Measurements from ENCODE around the gene TSSK3. TPM values are rescaled to one million over a fixed set of nuclear protein-coding genes. Genes with fewer than 3 reads are reported as not detected.

Gene TSSK3
- total and polyA plus RNA-seq, 2 donors (not counting 1 experiment from before 2014, with no cell fraction given) = 1.8 to 11.6 TPM

DNA sequence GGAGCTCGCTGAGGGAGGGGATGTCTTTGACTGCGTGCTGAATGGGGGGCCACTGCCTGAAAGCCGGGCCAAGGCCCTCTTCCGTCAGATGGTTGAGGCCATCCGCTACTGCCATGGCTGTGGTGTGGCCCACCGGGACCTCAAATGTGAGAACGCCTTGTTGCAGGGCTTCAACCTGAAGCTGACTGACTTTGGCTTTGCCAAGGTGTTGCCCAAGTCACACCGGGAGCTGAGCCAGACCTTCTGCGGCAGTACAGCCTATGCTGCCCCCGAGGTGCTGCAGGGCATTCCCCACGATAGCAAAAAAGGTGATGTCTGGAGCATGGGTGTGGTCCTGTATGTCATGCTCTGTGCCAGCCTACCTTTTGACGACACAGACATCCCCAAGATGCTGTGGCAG lies 1.4 kb downstream of the TSSK3 start:
- ChIA-PET POLR2A (interaction anchor here (0.6 kb wide), 2 partner anchors 20 to 41 kb away, joined by 4 read pairs; no protein-coding TSS in a partner anchor), CTCF (interaction anchor here (0.9 to 1.7 kb wide), 4 partner anchors 9 to 123 kb away, joined by 3 to 4 read pairs (median 4); no protein-coding TSS in a partner anchor)
- peaks cover 22 to 35% of the 10 kb centered on the region in 2 donors for H3K4me1 ChIP-seq (ENCODE audit: control insufficient read depth in 2 of 2, insufficient read depth in 2 of 2, low read length in 2 of 2)
- H3K27me3 ChIP-seq (replicated peaks in 1 of 4; ENCODE audit: control extremely low read depth in 1 of 4, control insufficient read depth in 3 of 4, insufficient read depth in 4 of 4, low read length in 3 of 4) = no peaks in the 10 kb centered on the region
- peaks cover 2 to 31% of the 10 kb centered on the region in 2 experiments for H3K36me3 ChIP-seq (replicated peaks in 1 of 2; ENCODE audit: control extremely low read depth in 1 of 2, control insufficient read depth in 1 of 2, extremely low read depth in 1 of 2, insufficient read depth in 2 of 2, low read length in 1 of 2)
- no peaks in the 10 kb centered on the region for H3K79me2 ChIP-seq (ENCODE audit: control insufficient read depth, insufficient read depth, low read length)
- Mint-ChIP-seq H3K4me3 (no peak overlapping the region), H3K27me3 (no peaks in the 10 kb centered on the region), H3K9me3 (ENCODE audit: insufficient read depth) (no peaks in the 10 kb centered on the region), H3K4me1 (peaks cover 28% of the 10 kb centered on the region), H3K27ac (no peak overlapping the region)
- intact Hi-C loops (cut with micrococcal nuclease) = no loop called here
- no peaks in the 10 kb centered on the region for H3K9me3 ChIP-seq (ENCODE audit: control extremely low read depth in 1 of 3, control insufficient read depth in 2 of 3, insufficient read depth in 1 of 3, low read length in 2 of 3)
- no peak overlapping the region for H3K9ac ChIP-seq (ENCODE audit: low read length)
- no peak overlapping the region for H3K4me3 ChIP-seq (ENCODE audit: control extremely low read depth in 1 of 5, extremely low read depth in 1 of 5, insufficient read depth in 1 of 5, low read depth in 2 of 5, low read length in 4 of 5)
- ATAC-seq (ENCODE audit: low read depth) (no peak), DNase-seq (no peak)
- no peak for TF ChIP-seq EZH2 (IDR thresholded peaks at IDR 0.05; ENCODE audit: borderline replicate concordance, insufficient read depth, low read depth, low read length, poor library complexity, severe bottlenecking)
- no peak overlapping the region for H2AFZ ChIP-seq (ENCODE audit: insufficient read depth, low read depth, low read length, poor library complexity, severe bottlenecking)
- H4K20me1 ChIP-seq (ENCODE audit: control insufficient read depth, insufficient read depth, low read length, poor library complexity, severe bottlenecking) = no peaks in the 10 kb centered on the region
- 95% methylated on average over 12 of the region's 12 CpGs for WGBS (ENCODE audit: insufficient coverage)
- H3K4me2 ChIP-seq (replicated peaks; ENCODE audit: low read depth, low read length, poor library complexity, severe bottlenecking) = no peak overlapping the region
- no peak overlapping the region for H3K27ac ChIP-seq (ENCODE audit: low read length in 2 of 2)

DNA sequence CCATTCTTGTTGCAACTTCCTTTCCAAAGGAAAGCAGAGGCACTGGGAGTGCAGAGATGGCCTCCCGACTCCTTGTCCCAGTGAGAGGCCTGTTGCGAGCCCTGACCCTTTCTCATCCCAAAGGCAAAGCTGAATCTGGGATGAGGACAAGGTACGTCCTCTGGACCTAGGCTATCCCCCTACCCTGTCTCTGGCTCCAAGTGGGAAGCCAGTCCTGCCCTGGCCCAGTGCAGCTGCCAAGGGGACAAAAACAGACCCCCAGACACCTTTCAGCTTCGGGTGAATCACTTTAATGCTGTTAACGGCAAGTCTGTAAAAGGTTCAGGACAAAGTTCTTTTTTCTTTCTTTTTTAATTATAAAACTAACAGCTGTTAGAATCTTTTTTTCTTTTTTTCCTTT lies 2.5 kb downstream of the TSSK3 start:
- no peaks in the 10 kb centered on the region for H4K20me1 ChIP-seq (ENCODE audit: control insufficient read depth, insufficient read depth, low read length, poor library complexity, severe bottlenecking)
- ATAC-seq (ENCODE audit: low read depth) (no peak), DNase-seq (no peak)
- Mint-ChIP-seq H3K9me3 (ENCODE audit: insufficient read depth) (no peaks in the 10 kb centered on the region), H3K4me1 (peaks cover 21% of the 10 kb centered on the region), H3K27me3 (no peaks in the 10 kb centered on the region), H3K4me3 (no peak overlapping the region), H3K27ac (no peak overlapping the region)
- ChIA-PET POLR2A (interaction anchor here (1.3 kb wide), 1 partner anchor 29 kb away, joined by 3 read pairs; the partner anchor contains the start of gene MARCKSL1), CTCF (interaction anchor here (0.8 to 1.7 kb wide), 6 partner anchors 10 to 149 kb away, joined by 3 to 4 read pairs (median 3); partner anchors contain the start of gene MARCKSL1)
- no peaks in the 10 kb centered on the region for H3K9me3 ChIP-seq (ENCODE audit: control extremely low read depth in 1 of 3, control insufficient read depth in 2 of 3, insufficient read depth in 1 of 3, low read length in 2 of 3)
- no peak for TF ChIP-seq EZH2 (IDR thresholded peaks at IDR 0.05; ENCODE audit: borderline replicate concordance, insufficient read depth, low read depth, low read length, poor library complexity, severe bottlenecking)
- TF ChIP-seq, protein P1, sequence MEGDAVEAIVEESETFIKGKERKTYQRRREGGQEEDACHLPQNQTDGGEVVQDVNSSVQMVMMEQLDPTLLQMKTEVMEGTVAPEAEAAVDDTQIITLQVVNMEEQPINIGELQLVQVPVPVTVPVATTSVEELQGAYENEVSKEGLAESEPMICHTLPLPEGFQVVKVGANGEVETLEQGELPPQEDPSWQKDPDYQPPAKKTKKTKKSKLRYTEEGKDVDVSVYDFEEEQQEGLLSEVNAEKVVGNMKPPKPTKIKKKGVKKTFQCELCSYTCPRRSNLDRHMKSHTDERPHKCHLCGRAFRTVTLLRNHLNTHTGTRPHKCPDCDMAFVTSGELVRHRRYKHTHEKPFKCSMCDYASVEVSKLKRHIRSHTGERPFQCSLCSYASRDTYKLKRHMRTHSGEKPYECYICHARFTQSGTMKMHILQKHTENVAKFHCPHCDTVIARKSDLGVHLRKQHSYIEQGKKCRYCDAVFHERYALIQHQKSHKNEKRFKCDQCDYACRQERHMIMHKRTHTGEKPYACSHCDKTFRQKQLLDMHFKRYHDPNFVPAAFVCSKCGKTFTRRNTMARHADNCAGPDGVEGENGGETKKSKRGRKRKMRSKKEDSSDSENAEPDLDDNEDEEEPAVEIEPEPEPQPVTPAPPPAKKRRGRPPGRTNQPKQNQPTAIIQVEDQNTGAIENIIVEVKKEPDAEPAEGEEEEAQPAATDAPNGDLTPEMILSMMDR (IDR thresholded peaks at IDR 0.05) = no peak
- no peak overlapping the region for H2AFZ ChIP-seq (ENCODE audit: insufficient read depth, low read depth, low read length, poor library complexity, severe bottlenecking)
- peaks cover 15 to 27% of the 10 kb centered on the region in 2 donors for H3K4me1 ChIP-seq (ENCODE audit: control insufficient read depth in 2 of 2, insufficient read depth in 2 of 2, low read length in 2 of 2)
- no peaks in the 10 kb centered on the region for H3K27me3 ChIP-seq (replicated peaks in 1 of 4; ENCODE audit: control extremely low read depth in 1 of 4, control insufficient read depth in 3 of 4, insufficient read depth in 4 of 4, low read length in 3 of 4)
- peaks cover 2 to 40% of the 10 kb centered on the region in 2 experiments for H3K36me3 ChIP-seq (replicated peaks in 1 of 2; ENCODE audit: control extremely low read depth in 1 of 2, control insufficient read depth in 1 of 2, extremely low read depth in 1 of 2, insufficient read depth in 2 of 2, low read length in 1 of 2)
- no peak overlapping the region for H3K27ac ChIP-seq (ENCODE audit: low read length in 2 of 2)
- WGBS (ENCODE audit: insufficient coverage) = 100% methylated on average over 3 of the region's 5 CpGs
- H3K4me3 ChIP-seq (ENCODE audit: control extremely low read depth in 1 of 5, extremely low read depth in 1 of 5, insufficient read depth in 1 of 5, low read depth in 2 of 5, low read length in 4 of 5) = no peak overlapping the region
- intact Hi-C loops (cut with micrococcal nuclease) = no loop called here
- no peak overlapping the region for H3K4me2 ChIP-seq (replicated peaks; ENCODE audit: low read depth, low read length, poor library complexity, severe bottlenecking)
- H3K9ac ChIP-seq (ENCODE audit: low read length) = no peak overlapping the region
- no peaks in the 10 kb centered on the region for H3K79me2 ChIP-seq (ENCODE audit: control insufficient read depth, insufficient read depth, low read length)

Measured in B cell (primary cell).